ENCODE results near the gene ITM2B. TPM values are rescaled to one million over a fixed set of nuclear protein-coding genes. Genes with fewer than 3 reads are reported as not detected.

ITM2B gene
- total and polyA plus RNA-seq, 12 donors: 229 to 1,235 (median 697) TPM

GRCh38 chr13:48302871-48303358 lies 69.9 kb downstream of the ITM2B start:
- 14 to 17% (median 15%) methylated on average over 12 of the region's 12 CpGs for WGBS, 4 donors
- no peaks in the 10 kb centered on the region for H3K27me3 ChIP-seq
- TF ChIP-seq CTCF (IDR thresholded peaks at IDR 0.05): no peak
- no peak for TF ChIP-seq POLR2A (IDR thresholded peaks at IDR 0.05)
- peaks cover 9 to 30% of the 10 kb centered on the region in 2 donors for H3K4me1 ChIP-seq (replicated peaks in 1 of 2)
- peak in 1 of 7 donors; percentile 26 for DNase-seq
- H3K36me3 ChIP-seq (replicated peaks in 1 of 2): no peaks in the 10 kb centered on the region
- no peaks in the 10 kb centered on the region for H3K9me3 ChIP-seq (replicated peaks in 1 of 3)
- peak overlapping the region in 3 of 4 donors; percentile 6 to 97 (median 95) for H3K4me3 ChIP-seq
- peak overlapping the region; percentile 71 to 100 (median 100) for H3K27ac ChIP-seq
- intact Hi-C loops (cut with DNase I): loop anchor here in 1 of 2 donors (10.0 kb wide), 1 partner anchor 178 kb away; no protein-coding TSS in a partner anchor

- peak in 2 of 6 experiments; percentile 2 to 23 for TF ChIP-seq CTCF (IDR thresholded peaks at IDR 0.05)
- peak; percentile 92 to 96 for TF ChIP-seq POLR2A (IDR thresholded peaks at IDR 0.05)
- Histone ChIP-seq H3K36me3 (replicated peaks in 1 of 2) (no peaks in the 10 kb centered on the region), H3K4me3 (peak within 1 kb of the TSS; percentile 89 to 97 (median 94)), H3K27me3 (no peaks in the 10 kb centered on the region), H3K4me1 (replicated peaks in 1 of 2) (peaks cover 9 to 30% of the 10 kb centered on the region in 2 donors), H3K9me3 (replicated peaks in 1 of 3) (no peaks in the 10 kb centered on the region), H3K27ac (peak within 1 kb of the TSS; percentile 71 to 100 (median 100))
- intact Hi-C loops (cut with DNase I): loop anchor here in 1 of 2 donors (10.0 kb wide), 1 partner anchor 179 kb away; no protein-coding TSS in a partner anchor
- WGBS, 4 donors: 0 to 1% (median 0%) methylated on average over 12 to 96 of the region's 96 CpGs
- DNase-seq: peak; percentile 91 to 96 (median 95)
These were observed 70.5 kb downstream of the ITM2B start, which contains the start of gene RB1 for GRCh38 chr13:48303359-48304142. Gene RB1, plus strand, starts transcription at chr13:48303751. Its CDS starts 162 bp downstream, at chr13:48303913.

GRCh38 chr13:48304143-48304876 lies 71.3 kb downstream of the ITM2B start:
- peak in 6 of 7 donors; percentile 44 to 78 (median 62) for DNase-seq
- Histone ChIP-seq H3K27me3 (no peaks in the 10 kb centered on the region), H3K36me3 (replicated peaks in 1 of 2) (no peaks in the 10 kb centered on the region), H3K27ac (peak overlapping the region; percentile 71 to 100 (median 100)), H3K9me3 (replicated peaks in 1 of 3) (no peaks in the 10 kb centered on the region), H3K4me1 (replicated peaks in 1 of 2) (peaks cover 9 to 30% of the 10 kb centered on the region in 2 donors), H3K4me3 (peak overlapping the region; percentile 89 to 97 (median 94))
- intact Hi-C loops (cut with DNase I): loop anchor here in 1 of 2 donors (10.0 kb wide), 1 partner anchor 180 kb away; no protein-coding TSS in a partner anchor
- no peak for TF ChIP-seq CTCF (IDR thresholded peaks at IDR 0.05)
- peak in 1 of 2 donors; percentile 59 for TF ChIP-seq POLR2A (IDR thresholded peaks at IDR 0.05)
- 0 to 1% (median 0%) methylated on average over 30 to 36 of the region's 36 CpGs for WGBS, 4 donors

- no peaks in the 10 kb centered on the region for H3K36me3 ChIP-seq (replicated peaks in 1 of 2)
- no peak overlapping the region for H3K4me3 ChIP-seq
- peaks cover 0 to 18% of the 10 kb centered on the region in 2 donors for H3K4me1 ChIP-seq (replicated peaks in 1 of 2)
- no peaks in the 10 kb centered on the region for H3K27me3 ChIP-seq
- DNase-seq: no peak
- H3K27ac ChIP-seq: no peak overlapping the region
- intact Hi-C loops (cut with DNase I): no loop called here
- no peak for TF ChIP-seq POLR2A (IDR thresholded peaks at IDR 0.05)
- no peak for TF ChIP-seq CTCF (IDR thresholded peaks at IDR 0.05)
- WGBS, 4 donors: 97 to 100% (median 98%) methylated on average over 1 of the region's 1 CpG
- no peaks in the 10 kb centered on the region for H3K9me3 ChIP-seq (replicated peaks in 1 of 3)
These were observed 78.2 kb downstream of the ITM2B start for GRCh38 chr13:48311223-48311622.

Measured in adrenal gland (tissue), 12 donors.